NCI-H2196 (cell line): Measurements from ENCODE around the gene OSBPL5.
"Not testable (repeated sequence)": the region's sequence is repeated elsewhere in the genome, so short reads cannot be mapped to it uniquely, and the experiment has no call there.

Source experiments
- DNase-seq: peaks from one replicate; lab custom pipeline; 2025; ENCODE audit not compliant: unreplicated experiment; lab: John Stamatoyannopoulos, UW

The OSBPL5 gene

DNA sequence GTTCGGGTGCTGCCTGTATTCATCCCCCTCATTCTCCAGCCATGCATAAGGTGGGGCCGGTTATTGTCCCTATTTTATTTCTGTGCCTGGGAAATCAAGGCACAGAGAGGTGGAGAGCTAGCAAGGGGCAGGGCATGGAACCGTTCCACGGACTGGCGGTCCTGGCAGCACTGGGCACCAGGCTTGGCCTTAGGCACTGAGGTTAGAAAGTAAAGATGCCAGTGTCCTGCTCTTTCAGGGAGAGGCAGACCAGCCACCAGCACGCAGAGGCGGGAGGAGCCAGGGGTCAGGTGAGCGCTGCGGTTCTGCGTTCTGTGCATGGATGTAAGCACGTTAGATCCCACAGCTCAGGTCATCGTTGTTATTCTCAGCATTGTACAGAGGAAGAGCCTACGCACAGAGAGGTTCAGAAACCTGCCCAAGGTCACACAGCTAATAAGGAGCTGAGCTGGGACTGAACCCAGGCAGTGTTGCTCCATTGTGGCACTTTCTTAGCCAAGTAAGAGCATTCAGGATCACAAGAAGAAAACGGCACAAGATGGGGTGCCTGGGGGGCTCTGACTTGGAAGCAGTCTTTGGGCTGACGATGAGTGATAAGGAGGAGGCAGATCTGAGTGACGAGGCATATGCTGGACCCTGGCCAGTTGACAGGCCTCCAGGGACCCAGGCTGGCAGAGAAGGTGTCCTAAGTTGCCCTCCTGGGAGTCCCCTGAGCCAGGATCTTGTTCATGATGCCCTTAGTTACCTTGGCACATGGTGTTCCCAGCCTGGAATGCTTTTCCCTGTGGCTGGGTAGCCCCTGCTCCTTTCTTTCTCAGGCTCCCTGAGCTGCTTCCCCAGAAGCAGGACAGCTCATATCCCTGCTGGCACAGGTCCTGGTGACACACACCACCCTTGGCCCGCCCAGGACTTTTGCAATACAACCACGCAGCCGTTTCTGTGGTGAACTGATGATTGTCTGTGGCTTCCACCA, 41.1 kb downstream of the OSBPL5 start:
- no peak for DNase-seq

DNA sequence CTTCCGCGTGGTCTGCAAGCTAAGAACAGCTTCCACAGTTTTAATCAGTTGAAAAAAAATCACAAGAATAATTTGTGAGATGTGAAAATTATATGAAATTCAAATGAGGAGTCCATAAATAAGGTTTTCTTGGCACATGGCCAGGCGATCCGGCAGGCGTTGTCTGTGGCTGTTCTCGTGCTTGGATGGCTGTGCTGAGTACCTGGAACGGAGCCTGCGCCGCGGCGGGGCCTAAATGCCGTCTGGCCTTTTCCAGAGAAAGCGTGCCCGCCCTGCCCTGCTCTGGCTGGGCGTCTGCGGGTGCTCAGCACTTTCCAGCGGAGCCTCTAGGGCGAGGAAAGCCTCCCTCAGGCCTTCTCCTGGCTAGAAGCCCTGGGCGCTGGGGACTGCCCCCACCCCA, 41.8 kb downstream of the OSBPL5 start:
- peak; percentile 70 for DNase-seq

DNA sequence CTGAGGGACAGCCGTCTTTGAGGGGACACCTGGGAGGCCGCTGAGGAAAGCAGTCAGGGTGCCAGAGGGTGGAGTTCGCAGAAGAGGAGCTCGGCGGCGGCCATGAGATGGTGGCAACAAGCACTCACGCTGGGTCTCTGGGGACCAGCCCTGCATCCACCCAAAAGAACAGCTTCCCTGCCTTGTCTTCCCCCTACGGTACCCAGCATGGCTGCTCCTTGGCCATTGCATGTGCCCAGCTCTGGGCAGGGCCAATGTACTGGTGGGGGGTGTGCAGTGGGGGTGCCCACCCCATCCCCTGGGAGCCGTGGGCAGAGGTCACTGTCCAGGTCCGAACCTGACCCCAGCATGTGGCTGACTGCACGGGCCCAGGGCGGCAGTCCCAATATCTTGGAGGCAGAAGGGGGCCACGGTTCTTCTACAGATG, 42.3 kb downstream of the OSBPL5 start:
- DNase-seq, result no peak

DNA sequence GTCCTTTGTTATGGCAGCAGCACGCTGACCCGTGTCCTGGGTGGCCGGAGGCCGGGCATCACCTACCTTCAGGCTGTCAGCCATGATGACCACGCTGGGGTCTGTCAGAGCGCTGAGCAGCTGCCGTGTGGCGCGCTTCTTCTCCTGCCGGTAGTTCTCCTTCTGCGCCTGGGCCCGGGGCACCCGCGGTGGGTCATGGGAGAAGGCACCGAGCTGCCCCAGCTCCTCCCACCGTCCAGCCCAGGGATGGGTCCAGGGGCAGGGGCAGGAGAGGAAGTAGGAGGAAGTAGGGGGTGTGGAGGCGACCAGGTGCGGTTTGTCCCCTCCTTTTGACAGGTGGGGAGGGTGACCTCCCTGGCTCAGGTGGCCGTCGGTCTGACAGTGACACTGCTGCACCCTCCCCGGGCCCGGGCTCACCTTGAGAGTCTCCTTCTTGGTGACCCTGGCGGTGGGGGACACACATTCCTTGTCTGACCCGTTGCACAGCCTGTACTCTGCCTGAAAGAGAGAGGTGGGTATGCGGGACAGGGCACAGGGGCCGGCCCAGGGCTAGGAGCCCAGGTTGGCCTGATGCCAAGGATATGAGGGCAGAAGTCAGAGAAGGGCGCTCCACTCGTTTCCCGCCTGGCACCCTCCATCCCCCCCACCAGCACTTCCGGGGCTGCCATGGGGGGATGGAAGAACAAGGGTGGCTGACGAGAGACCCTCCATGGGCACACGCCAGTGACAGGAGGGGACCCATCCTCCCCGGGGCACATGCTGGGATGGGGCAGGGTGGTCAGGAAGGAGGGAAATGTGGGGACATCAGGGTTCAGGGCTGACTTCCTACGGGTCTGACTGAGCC, 43.0 kb downstream of the OSBPL5 start:
- no peak for DNase-seq

DNA sequence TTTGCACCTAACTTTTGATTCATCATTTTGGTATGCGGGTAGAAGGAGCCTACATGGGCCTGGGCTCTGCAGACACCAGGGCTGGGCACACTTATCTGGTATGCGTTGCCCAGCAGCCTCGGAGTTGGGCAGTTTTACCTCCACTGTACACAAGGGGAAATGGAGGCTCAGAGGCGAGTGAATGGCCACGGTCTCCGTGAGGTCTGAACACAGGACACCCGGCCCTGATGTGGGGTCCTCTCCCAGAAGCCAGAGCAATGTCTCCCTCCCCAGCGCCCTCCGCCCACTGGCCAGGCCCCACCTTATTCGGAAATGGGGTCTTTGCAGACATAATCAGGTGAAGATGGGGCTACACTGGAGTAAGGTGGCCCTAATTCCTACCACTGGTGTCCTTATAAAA, 43.7 kb downstream of the OSBPL5 start:
- DNase-seq, result no peak

DNA sequence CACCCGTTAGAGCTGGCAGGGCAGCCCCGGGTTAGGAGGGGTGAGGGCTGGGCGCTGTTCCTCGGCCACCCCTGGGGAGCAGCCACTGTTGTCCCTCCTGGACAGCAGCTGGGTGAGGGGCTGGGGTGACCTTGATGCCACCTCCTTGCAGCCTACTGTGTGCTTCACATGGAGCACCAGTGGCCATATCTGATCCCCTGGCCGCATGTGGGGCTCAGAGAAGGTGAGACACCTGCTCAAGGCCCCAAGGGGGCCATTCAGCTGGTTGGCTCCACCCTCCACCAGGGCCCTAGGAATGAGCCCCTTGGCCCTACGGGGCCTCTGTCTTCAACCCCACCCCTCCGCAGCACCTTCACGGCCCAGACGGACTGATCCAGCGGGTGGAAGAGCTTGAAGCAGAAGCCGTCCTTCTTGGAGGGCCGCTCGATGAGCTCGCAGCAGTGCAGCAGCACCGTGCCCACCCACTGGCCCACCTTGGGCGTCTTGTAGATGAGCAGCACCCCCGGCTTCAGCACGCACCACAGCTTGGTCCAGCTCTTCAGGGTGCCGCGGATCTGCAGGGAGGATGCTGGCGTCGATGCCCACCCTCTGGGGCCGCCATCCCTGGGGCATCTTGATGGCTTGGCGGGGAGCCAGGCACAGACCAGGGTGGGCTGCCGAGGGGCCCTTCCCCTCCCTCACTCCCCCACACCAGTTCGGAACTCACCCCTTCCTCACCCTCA, 44.9 kb downstream of the OSBPL5 start:
- DNase-seq, result no peak

DNA sequence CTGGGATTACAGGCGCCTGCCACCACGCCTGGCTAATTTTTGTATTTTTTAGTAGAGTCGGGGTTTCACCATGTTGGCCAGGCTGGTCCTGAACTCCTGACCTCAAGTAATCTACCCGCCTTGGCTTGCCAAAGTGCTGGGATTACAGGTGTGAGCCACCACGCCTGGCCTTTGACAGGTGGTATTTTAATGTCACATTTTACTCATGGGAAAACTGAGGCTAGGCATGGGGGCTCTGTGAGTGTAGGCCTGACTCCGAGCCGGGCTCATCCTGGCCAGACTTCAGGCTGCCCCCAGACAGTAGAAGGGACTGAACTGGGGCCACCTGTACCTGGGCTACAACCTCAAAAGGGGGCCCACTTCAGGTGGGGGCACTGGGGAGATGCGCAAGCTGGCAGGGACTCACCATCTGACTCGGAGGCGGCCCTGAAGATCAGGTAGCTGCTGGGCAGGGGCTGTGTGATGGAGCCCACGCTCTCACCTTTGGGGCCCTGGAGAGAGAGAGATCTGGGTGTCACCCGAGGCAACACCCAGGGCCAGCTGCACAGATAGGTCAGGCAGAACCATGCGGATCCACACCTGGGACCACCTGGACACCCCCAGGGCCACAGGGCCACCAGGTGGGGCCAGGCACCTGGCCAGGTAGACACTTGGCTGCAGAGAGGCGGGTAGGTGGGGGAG, 45.8 kb downstream of the OSBPL5 start:
- no peak for DNase-seq

DNA sequence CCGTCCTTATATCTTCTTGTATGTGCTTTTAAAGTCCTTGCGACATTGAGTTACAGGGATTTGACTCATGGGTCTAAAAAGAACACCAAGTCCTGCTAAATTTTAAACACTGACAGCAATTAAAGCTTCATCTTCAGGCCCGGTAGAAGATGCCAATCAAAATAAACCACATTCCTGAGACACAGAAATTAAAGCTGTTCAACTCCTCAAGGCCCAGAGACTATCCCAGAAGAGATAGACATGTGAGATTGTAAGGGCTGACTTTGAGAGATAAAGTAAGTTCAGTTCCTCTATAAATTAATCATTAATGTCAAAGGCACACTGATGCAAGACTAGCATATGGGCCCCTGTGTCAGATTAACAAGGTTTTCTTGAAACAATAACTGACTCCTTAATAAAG, 49.8 kb downstream of the OSBPL5 start:
- DNase-seq, result no peak

DNA sequence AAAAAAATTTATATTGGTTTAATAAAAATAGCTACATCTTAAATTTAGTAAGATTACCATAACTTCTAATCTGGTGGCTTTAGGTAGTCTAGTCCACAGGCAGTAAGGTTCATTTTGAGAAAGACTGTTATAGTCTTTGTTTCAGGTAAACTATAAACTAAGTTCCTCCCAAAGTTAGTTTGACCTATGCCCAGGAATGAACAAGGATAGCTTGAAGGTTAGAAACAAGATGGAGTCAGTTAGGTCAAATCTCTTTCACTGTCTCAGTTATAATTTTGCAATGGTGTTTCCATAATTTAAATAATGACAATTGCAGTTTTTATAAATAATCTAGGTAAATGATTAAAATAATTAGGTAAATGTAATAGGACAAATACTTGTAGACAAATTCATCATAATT, 51.4 kb downstream of the OSBPL5 start:
- not testable (repeated sequence) for DNase-seq

DNA sequence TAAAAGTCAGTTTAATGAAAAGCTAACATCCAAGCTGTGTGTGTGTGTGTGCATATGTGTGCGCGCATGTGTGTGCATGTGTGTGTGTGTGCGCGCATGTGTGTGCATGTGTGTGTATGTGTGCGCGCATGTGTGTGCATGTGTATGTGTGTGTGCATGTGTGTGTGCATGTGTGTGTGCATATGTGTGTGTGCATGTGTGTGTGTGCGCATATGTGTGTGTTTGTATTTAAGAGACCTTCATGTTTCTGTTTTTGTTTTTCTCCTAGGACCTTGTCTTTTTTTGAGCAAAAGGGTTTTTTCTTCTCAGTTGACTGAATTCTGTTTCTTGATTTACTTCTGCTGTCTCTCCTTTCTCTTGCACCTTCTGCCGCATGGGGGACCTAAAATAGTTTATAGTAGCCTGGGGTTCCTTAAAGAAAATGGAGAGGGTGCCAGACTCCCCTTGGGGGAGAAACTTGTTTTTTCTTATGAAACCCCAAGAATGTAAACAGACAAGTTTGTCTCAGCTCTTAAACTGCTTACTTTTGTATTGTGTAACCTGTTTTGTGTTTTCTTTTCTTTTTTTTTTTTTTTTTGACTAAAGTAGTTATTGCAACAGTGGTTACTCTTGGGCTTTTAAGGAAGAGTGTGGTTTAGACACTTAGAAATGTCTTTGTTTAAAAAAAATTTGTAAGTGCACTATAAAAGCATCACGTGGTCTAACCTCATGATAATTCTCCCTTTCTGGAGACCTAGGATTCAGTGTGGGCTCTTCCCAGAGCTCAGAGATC, 53.0 kb downstream of the OSBPL5 start:
- no peak for DNase-seq

DNA sequence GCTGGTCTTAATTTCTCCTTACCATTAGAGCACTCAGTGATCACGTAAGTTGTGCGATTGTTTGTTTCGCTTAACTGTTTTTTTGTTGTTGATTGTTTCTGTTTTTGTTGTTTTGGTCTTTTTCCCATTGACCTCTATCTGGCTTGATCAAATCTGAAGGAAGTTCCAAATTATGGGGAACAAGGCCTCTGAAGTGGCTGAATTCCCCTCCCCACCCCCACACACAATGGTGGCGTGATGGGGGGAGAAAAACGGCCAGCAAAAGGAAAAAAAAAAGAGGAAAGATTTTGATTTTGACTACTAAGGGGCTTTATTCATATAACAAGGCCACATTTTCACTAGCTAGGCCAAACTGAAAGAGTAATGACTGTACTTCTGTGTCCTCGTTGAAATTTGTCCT, 53.6 kb downstream of the OSBPL5 start:
- DNase-seq, result no peak

DNA sequence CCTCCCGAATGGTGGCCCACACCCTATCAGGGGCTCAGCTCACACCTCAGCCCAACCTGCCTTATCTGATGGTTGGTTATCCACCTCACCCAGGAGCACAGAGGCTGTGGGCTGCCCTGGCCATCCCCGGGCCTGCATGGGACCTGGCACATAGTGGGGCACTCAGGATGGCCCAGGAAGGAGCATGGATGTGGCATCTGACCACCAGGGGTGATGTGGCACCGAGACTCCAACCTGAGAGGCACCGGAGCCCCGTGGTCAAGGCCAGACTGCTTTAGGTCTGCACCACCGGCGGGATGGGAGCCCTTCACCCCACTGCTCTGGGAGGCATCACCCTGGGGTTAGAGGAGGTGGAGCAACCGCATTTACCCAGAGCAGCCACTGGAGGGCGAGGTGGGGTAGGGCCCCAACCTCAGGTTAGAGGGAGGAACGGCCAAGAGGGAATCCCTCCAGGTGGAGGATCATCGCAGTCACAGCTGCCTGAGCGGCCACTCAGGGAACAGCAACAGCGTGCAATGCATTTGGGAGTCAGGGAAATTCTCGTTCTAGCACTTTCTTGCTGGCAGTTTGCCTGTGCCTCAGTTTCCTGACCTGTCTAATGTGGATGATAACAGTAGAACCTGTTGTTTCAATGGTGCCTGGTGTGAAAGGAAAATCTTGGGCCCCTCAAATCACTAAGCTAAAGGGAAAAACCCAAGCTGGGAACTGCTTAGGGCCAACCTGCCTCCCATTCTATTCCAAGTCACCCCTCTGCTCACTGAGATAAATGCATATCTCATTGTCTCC, 55.0 kb downstream of the OSBPL5 start:
- peak; percentile 43 for DNase-seq

DNA sequence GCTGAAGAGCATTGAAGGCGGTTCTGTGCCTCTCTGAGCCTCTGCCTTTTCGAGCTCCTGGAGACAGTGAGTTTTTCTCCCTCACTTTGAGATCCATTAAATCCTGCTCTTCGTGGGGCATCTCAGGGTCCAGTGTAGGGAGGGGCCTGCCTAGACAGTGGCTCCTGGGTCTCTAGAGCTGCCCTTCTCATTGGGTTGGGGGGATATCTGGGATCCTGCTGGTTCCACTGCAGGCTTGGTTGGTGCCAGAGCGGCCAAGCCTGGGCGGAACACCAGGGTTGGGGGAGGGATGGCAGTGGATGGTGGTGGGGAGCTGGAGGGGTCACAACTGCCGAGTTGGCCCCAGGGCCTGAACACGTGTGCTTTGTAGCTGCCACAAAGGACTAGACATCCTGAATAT, 55.7 kb downstream of the OSBPL5 start:
- DNase-seq, result no peak

DNA sequence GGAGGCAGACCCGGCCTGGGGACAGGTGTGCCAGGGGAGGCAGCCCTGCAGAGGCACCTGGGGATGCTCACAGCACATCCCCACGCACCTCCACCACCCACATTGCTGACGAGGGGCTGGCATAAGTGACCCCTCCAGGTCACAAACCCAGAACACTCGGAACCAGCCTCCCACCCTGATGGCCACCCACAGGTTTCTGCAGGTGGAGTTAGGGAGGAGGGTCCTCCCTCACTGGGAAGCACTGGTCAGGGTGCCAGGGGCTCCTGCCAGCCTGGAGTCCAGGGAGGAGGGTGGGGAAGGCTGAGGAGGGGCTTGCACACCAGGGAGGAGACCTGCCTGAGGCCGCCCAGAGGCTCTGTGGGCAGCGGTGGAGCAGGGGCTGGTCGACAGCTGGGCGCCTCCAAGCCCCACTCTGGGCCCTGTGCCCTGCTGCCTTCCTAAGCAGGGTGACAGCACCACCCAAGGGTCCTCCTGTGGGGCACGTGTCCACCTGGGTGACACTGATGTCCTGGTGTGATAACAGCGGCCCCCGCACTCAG, 56.9 kb downstream of the OSBPL5 start:
- DNase-seq, result no peak

DNA sequence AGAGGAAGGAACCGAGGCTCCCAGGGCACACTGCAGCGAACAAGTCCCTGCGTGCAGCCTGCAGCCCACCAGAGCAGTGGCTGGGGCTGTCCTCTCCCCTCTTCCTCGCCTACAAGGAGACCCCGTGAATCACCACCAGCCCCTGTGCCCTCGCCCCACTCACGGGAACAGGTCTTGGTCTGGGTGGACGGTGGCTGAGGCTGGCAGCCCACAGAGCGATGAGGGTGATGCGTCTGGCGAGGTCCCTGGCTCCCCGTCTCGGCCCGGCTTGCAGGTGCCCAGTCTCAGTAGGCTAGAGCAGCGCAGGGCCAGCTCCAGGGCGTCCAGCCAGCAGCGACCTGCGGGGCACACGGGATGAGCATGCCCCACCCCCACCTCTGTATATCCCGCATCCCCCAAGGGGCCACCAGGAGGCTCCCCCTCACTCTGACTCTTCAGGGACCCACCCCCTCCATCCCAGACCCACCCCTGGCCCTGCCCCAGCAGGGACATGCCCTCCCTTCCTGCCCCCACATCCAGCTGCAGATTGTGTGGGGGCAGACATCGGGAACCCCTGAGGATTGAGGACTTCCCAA, 57.4 kb downstream of the OSBPL5 start:
- DNase-seq, result no peak

DNA sequence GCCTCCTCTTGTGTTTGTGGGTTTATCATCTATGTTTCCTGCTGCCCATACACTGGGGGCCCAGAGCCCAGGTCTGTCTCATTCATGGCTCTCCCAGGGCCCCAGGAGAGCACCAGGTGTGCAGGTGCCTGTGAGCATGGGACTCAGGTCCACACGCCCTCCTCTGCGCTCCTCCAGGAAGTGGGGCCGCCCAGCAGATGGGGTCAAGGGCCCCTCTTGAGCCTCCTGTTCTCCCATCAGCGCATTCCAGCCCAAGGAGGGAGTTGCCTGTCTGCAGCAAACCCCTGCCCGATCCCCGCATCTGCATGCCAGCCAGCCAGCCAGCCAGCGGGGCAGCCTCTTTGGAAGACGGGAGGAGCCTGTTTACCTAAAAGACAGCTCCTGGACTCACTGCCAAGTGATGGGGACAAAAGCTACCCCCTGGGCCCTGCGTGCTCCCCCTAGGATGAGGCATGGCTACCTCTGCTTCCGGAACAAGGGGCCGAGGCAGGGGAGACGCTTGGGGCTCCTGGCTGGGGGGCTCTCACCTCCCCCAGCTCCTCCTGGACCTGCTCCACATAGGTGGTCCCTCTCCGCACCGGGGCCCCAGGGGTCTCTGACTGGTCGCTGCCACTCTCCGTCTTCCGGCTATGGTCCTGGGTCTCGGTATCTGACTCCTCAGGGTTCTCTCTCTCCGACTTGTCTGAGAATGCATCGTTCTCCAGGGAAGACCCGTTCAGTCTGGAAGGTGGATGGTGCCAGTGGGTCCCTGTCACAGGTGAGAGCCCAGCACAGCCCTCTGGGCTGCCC, 58.2 kb downstream of the OSBPL5 start:
- no peak for DNase-seq

DNA sequence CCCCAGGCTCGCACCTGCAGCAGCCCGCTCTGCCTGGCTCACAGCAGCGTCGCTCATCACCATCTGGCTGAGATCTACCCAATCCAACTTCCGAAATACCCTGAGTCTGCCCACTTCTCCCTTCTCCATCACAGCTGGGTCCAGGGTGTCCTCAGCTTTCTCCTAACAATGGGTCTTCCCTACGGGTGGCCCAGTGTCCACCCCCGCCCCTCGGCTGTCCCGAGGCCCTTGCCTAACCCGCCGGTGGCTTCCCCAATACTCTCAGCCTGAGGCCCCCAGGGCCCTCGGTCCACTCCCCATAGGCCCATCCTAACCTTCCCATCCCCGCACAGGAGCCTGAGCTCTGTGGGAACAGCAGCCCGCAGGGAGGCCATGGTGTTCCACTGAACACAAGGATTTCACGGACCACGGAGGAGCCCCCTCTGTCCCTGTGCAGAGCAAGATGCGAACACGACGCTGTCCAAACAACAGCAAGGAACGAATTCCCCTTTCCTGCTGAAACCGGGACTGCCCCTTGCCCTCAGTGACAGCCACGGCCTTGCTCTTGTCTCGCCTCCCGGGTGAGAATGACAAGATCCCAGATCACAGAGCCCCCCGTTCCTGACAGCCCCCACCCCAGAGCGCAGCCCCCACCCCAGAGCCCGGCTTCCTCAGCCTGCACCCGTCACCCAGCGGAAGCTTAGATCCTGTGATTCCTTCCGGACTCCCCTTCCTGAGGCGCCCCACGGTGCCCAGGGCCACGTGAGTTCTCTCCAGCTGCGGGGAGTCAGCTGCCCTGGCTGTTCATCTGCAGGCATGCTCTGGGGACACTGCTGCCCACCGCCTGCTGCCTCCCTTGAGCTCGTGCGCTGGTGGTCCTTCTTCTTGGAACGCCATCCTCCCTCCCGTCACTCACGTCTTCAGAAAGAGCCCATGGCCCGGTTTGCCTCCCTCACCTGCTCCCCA, 59.0 kb downstream of the OSBPL5 start:
- no peak for DNase-seq
